Measurements from ENCODE around the gene NAA38.
A peak's percentile ranks its signal among the peaks of the same experiment; 100 is the strongest.

GRCh38 chr17:7887482-7888183 lies 30.3 kb upstream of the NAA38 start:
- TF ChIP-seq ZNF76 (tag by site-specific recombination; IDR thresholded peaks at IDR 0.05; ENCODE audit: borderline replicate concordance, low read depth) (no peak; the same call in 1 of the 2 replicates), ZNF121 (tag by site-specific recombination; IDR thresholded peaks at IDR 0.05) (no peak), ZNF24 (tag by site-specific recombination; IDR thresholded peaks at IDR 0.05) (0 out of 2 replicates have a peak, but pooled peaks have one; percentile 36), TCF7L2 (IDR thresholded peaks at IDR 0.05; ENCODE audit: borderline replicate concordance, low read depth, low read length) (no peak)

Measured in HEK293 (cell line).